D721Med (cell line): ENCODE data around the gene RASSF1.

Experiments
- DNase-seq: peaks from one replicate; pipeline ENCODE4 v3.0.0; 2011; ENCODE audit warnings: low spot score; ENCODE audit not compliant: insufficient read length
- FAIRE-seq: peaks from 2 replicates; lab custom pipeline; 2011; peaks lifted over from hg19 to GRCh38; lab: Jason Lieb, UNC
- TF ChIP-seq, protein P1 (sequence below): IDR thresholded peaks from 2 replicates; pipeline ENCODE4 v1.5.1; 2012; ENCODE audit warnings: mild to moderate bottlenecking, control low read depth; ENCODE audit not compliant: insufficient read depth; ENCODE audit errors: missing control alignments

Gene RASSF1

DNA sequence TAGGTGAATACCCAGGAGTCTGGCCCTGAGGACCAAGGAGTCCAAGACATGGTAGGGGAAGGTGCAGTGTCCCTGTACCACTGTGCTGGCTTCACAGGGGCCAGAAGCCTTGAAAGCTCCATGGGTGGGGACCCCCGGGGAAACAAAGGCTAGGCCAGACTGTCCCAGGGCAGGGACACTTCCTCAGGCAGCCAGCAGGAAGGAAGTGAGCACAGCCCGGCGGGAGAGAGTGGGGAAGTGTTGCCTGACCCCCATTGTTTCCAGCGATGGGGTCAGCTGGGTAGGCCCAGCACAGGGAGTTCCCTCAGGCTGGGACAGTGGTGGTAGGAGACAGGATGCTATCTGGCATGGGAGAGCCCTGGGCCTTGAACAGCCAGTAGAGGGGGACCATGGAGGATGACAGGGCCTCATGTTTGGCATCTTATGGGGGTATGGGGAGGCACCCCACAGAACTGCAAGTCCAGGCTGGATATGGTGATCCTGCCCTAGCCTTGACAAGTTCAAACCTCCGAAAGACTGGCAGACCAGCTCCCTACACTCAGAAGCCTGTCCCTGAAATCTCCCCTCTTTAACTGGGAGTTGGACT lies 16.9 kb downstream of the RASSF1 start:
- FAIRE-seq (no peak), DNase-seq (no peak)
- TF ChIP-seq, protein P1, sequence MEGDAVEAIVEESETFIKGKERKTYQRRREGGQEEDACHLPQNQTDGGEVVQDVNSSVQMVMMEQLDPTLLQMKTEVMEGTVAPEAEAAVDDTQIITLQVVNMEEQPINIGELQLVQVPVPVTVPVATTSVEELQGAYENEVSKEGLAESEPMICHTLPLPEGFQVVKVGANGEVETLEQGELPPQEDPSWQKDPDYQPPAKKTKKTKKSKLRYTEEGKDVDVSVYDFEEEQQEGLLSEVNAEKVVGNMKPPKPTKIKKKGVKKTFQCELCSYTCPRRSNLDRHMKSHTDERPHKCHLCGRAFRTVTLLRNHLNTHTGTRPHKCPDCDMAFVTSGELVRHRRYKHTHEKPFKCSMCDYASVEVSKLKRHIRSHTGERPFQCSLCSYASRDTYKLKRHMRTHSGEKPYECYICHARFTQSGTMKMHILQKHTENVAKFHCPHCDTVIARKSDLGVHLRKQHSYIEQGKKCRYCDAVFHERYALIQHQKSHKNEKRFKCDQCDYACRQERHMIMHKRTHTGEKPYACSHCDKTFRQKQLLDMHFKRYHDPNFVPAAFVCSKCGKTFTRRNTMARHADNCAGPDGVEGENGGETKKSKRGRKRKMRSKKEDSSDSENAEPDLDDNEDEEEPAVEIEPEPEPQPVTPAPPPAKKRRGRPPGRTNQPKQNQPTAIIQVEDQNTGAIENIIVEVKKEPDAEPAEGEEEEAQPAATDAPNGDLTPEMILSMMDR = no peak

DNA sequence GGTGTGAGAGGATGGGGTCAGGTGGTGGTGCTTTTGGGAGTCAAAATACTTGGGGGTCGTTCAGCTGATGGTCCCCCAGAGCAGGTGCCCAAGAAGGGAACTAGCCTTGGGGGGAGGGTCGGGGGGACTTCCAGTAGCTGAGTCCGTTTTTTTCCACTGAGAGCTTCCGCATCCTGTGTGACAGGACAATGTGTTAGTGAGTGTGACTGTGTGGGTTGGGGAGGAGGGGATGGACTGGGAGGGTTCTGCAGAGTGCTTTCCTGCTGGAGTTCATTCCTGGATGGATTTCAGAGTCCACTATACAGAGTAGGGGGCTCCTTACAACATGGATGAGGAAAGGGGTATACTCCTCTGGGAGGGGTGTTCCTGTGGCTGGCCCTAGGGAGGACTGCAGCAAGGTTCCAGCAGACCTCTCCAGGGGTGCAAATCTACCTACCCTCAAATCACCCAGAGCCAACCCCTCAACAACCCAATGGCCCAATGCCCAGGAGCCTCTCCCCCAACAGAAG lies 17.5 kb downstream of the RASSF1 start:
- TF ChIP-seq, protein P1 = no peak
- FAIRE-seq (no peak), DNase-seq (no peak)

DNA sequence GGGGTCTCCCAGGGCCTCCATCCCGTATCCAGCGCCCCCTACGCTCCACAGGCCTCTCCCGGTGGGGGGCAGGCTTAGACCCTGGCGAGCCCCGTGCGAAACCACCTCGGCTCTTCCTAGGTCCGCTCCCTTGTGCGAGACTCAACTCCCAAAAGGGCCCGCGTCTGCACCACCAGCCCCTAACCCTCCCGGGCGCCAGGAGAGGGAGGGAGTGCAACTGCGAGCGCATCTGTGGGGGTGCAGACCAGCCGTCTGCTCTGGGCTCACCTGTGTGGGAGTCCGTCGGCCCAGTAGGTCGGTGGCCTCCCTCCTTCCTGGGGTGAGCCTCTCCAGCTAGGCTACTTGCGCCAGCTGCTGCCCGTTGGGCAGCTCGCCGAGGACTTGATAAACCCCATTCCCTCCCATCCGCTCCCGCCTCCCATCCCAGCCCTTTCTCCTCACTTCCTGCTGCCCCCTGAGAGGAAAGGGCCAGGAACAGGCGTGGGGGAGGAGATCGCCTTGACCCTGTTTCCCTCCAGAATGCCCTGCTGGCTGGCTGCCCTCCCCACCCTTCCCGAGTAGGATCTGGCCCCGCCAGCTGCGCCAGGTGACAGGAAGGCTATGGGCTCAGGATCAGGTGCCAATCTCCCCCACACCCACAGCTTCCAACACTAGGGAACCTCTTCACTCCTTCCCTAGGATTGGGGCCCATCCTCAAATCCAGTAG lies 18.1 kb downstream of the RASSF1 start, which contains the start of gene HYAL2:
HYAL2 (minus strand) TSS at position 360 of the 706 bp plus-strand sequence. CDS start 2,256 bp downstream, outside the sequence.
- TF ChIP-seq, protein P1 = peak; percentile 4
- FAIRE-seq (no peak), DNase-seq (no peak)

DNA sequence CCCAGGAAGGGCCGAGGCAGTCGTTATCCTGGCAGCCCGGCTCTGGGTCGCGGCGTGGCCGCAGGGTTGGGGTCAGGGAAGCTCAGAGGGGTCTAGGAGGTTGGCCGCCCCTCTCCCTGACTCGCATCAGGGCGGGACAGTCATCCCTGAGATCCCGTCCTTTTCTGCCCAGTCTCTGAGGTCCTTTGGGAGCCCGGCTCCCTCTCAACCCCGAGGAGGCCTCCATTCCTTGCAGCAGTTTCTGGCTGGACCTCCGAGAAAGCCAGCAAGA lies 18.6 kb downstream of the RASSF1 start:
- FAIRE-seq (no peak), DNase-seq (no peak)
- TF ChIP-seq, protein P1 = no peak

DNA sequence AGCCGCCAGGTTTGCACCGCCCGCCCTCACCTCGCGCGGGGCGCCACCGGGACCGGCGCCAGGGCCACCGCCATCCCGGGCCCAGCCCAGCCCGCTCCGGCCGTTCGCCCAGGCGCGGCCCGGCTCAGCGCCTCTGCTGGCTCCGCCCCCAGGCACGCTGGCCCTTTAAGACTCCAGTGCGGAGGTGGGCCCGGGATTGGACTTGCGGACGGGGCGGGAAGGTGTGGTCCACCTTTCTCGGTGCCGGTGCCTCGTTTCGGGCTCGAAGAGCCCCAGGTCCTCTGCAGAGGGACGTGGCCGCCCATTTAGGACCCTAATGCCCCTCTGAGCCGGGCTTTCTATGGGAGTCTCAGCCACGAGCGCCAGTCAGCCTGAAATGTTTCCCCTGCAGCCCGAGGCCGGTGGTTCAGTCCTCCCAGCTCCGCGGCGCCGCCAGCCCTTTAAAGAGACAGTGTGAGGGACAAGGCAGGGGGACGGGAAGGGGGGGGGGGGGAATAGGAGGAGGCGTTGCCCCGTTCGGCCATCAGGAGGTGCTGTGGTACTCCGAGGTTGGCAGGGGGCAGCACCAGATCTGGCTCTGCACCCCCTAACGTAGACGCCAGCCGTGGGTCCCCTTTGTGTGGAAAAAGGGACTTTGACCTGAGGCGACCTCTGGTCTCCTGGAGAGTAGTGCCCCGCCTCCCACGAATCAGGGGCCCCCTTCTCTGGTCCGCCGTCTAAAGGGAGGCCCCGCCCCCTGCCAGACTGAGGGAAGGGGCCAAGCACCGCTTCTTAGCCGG lies 19.1 kb downstream of the RASSF1 start:
- TF ChIP-seq, protein P1 = peak; percentile 49
- FAIRE-seq (no peak), DNase-seq (peak; percentile 92)

DNA sequence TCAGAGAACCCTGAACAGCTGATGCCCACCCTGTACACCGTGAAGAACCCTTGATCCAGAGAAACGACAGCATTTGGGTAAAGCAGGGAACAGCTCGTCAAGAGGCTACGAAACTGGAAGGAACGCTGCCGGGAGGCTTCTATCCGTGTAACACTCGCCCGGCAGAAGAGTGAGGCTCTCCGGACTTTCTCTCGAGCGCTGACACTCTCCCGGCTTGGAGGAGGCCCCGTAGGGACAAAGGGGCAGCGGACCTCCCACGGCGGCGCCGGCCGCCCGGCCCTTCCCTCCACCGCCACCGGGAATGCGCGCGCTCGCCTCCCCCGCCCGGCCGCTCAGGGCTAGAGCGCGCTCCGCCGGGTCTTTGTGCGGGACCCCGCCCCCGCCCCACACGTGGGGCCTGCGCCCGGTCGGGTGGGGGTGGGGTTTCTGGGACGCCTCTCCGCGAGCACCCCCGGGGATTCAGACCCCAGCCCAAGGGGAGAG lies 19.7 kb downstream of the RASSF1 start:
- DNase-seq (peak; percentile 61), FAIRE-seq (no peak)
- TF ChIP-seq, protein P1 = no peak
